ENCODE measurements around the gene GCH1.

- no peak for TF ChIP-seq REST (IDR thresholded peaks at IDR 0.05; ENCODE audit: insufficient replicate concordance, low read depth)
- TF ChIP-seq, protein P1, sequence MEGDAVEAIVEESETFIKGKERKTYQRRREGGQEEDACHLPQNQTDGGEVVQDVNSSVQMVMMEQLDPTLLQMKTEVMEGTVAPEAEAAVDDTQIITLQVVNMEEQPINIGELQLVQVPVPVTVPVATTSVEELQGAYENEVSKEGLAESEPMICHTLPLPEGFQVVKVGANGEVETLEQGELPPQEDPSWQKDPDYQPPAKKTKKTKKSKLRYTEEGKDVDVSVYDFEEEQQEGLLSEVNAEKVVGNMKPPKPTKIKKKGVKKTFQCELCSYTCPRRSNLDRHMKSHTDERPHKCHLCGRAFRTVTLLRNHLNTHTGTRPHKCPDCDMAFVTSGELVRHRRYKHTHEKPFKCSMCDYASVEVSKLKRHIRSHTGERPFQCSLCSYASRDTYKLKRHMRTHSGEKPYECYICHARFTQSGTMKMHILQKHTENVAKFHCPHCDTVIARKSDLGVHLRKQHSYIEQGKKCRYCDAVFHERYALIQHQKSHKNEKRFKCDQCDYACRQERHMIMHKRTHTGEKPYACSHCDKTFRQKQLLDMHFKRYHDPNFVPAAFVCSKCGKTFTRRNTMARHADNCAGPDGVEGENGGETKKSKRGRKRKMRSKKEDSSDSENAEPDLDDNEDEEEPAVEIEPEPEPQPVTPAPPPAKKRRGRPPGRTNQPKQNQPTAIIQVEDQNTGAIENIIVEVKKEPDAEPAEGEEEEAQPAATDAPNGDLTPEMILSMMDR (IDR thresholded peaks at IDR 0.05; ENCODE audit: insufficient read depth, low read length), result no peak
These were observed 11.8 kb downstream of the GCH1 start for GRCh38 chr14:54890788-54891187.

Data from HL-60 (cell line).